ENCODE data around the gene ENOX2. TPM values are rescaled to one million over a fixed set of nuclear protein-coding genes. Genes with fewer than 3 reads are reported as not detected.

Gene ENOX2
- total RNA-seq, 4 donors from 2014 or later, result 8.0 to 28.0 (median 15.2) TPM

GRCh38 chrX:130789793-130790192 lies 113.2 kb downstream of the ENOX2 start:
- TF ChIP-seq POLR2A (IDR thresholded peaks at IDR 0.05), result no peak
- no peak for TF ChIP-seq CTCF (IDR thresholded peaks at IDR 0.05)
- no peak for TF ChIP-seq EP300 (IDR thresholded peaks at IDR 0.05)
- no peaks in the 10 kb centered on the region for H3K36me3 ChIP-seq
- H3K27ac ChIP-seq, result no peak overlapping the region
- H3K9me3 ChIP-seq, result no peaks in the 10 kb centered on the region
- no peak overlapping the region for H3K4me3 ChIP-seq
- no peak for DNase-seq (ENCODE audit: low spot score in 2 of 2)
- H3K27me3 ChIP-seq, result no peaks in the 10 kb centered on the region
- H3K4me1 ChIP-seq, result no peaks in the 10 kb centered on the region
- 89 to 100% methylated on average over 2 of the region's 2 CpGs for whole genome bisulfite sequencing, 2 donors

DNA sequence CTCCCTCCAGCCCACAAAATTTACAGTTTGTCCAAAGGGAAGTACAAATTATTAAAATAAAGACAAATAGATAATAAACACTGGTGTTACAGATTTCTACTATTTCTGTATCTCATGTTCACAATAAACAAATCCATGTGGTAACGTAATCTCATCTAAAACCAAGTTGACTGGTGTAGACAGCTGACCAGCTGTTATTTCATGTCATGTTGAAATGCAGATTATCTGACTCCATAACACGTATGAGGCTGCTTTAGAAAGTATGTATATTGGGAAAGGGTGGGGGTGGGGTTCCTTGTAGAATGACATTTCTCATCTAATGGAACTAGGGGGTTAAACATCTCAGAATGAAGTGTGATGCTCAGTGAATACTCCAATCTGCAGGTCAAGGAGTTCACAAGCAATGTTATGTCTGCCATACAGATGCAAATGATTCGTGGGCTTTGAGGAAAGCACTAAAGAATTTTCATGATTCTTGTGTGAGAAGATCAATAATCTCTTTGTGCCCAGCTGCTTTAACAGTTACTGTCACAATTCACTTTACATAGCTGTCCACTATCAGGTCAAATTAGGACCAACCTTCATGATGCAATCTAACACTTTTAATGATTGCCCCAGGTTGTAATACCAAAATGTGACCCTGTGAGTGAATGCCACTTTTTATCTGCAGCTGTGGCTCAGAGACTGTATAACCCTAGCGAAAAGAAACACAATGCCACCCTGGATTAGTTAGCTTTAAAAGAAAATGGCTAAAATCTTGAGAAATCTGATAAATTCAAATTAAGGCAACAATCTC lies 114.0 kb downstream of the ENOX2 start:
- TF ChIP-seq EP300 (IDR thresholded peaks at IDR 0.05), result no peak
- TF ChIP-seq POLR2A (IDR thresholded peaks at IDR 0.05), result no peak
- TF ChIP-seq CTCF (IDR thresholded peaks at IDR 0.05), result no peak
- H3K36me3 ChIP-seq, result no peaks in the 10 kb centered on the region
- WGBS, 2 donors, result 43 to 63% methylated on average over 4 of the region's 4 CpGs

DNA sequence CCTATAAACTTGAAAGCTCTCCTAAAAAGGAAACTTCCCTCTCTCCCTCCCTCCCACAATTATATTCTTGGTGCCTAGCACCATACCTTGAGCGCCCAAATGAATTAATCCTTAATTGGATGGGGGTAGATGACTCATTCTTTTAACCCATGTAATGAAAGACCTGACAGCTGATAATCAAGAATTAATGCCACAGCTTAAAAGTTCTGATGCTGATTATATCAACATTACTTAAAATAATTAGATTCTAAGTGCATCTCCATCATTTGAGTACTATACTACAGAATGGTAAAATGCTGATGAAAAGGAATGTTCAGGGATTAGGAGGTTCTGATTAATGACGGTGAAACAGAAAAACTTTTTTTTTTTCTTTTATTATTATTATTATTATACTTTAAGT lies 117.0 kb downstream of the ENOX2 start:
- no peaks in the 10 kb centered on the region for H3K4me1 ChIP-seq
- no peak overlapping the region for H3K4me3 ChIP-seq
- H3K36me3 ChIP-seq, result no peaks in the 10 kb centered on the region
- WGBS, 2 donors, result 84 to 91% methylated on average over 2 of the region's 2 CpGs
- no peaks in the 10 kb centered on the region for H3K9me3 ChIP-seq
- no peak for TF ChIP-seq CTCF (IDR thresholded peaks at IDR 0.05)
- TF ChIP-seq EP300 (IDR thresholded peaks at IDR 0.05), result no peak
- TF ChIP-seq POLR2A (IDR thresholded peaks at IDR 0.05), result no peak
- no peak for DNase-seq (ENCODE audit: low spot score in 2 of 2)
- no peak overlapping the region for H3K27ac ChIP-seq
- H3K27me3 ChIP-seq, result no peaks in the 10 kb centered on the region

More for the DNA sequence above, 114.0 kb downstream of the ENOX2 start:
- DNase-seq (ENCODE audit: low spot score in 2 of 2), result no peak
- Histone ChIP-seq H3K4me1 (no peaks in the 10 kb centered on the region), H3K27me3 (no peaks in the 10 kb centered on the region), H3K9me3 (no peaks in the 10 kb centered on the region), H3K27ac (no peak overlapping the region), H3K4me3 (no peak overlapping the region)

DNA sequence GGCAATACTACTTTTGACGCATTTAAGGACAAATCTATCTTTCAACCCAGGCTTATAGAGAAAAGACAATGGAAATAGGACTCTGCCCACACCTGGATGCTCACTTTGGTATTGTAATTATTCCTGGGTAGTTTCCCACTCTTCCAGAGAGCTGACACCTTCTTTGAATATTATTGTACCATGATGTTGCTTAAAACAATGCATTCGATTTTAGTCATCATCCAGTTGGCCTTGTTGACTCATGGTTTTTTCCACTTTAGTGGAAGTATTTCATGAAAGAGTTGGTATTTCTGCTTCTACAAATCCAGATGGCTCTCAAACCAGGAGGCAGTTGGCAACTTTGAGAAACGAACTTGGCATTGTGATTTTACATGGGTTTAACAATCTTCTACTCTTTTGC lies 124.2 kb downstream of the ENOX2 start:
- DNase-seq (ENCODE audit: low spot score in 2 of 2), result no peak
- Histone ChIP-seq H3K36me3 (no peaks in the 10 kb centered on the region), H3K27ac (no peak overlapping the region), H3K4me3 (no peak overlapping the region), H3K4me1 (no peaks in the 10 kb centered on the region), H3K27me3 (no peaks in the 10 kb centered on the region), H3K9me3 (no peaks in the 10 kb centered on the region)
- WGBS, 2 donors, result 74 to 95% methylated on average over 3 of the region's 3 CpGs
- TF ChIP-seq POLR2A (IDR thresholded peaks at IDR 0.05), result no peak
- TF ChIP-seq EP300 (IDR thresholded peaks at IDR 0.05), result no peak

DNA sequence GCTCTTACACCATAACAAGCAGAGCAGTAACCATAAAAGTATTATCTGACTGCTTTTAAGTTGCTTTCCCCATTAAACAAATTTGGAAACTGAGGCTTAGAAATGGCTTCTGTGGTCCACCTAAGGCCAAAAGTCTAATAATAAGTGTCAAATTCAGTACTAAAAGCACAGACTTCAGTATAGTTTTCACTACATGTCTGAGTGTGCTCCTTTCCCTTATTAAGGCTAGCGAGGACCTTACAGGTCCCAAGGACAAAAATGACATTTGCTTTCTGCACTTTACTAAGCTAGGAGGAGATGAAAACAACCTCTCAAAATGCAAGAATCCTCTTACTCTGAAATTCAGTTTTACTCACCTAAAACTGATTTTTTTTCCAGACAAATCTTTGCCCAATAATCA lies 127.2 kb downstream of the ENOX2 start:
- TF ChIP-seq EP300 (IDR thresholded peaks at IDR 0.05), result no peak
- no peak for TF ChIP-seq POLR2A (IDR thresholded peaks at IDR 0.05)
- no peak for TF ChIP-seq CTCF (IDR thresholded peaks at IDR 0.05)
- Histone ChIP-seq H3K9me3 (no peaks in the 10 kb centered on the region), H3K36me3 (no peaks in the 10 kb centered on the region), H3K27me3 (no peaks in the 10 kb centered on the region), H3K27ac (no peak overlapping the region), H3K4me1 (no peaks in the 10 kb centered on the region), H3K4me3 (no peak overlapping the region)
- 97 to 100% methylated on average over 1 of the region's 1 CpG for WGBS, 2 donors
- no peak for DNase-seq (ENCODE audit: low spot score in 2 of 2)

Measured in tibial nerve (tissue), 4 donors.